Heart right ventricle (tissue), 16 donors: ENCODE measurements around the gene SAP30. TPM values are rescaled to one million over a fixed set of nuclear protein-coding genes. Genes with fewer than 3 reads are reported as not detected.

Source experiments
- ATAC-seq, 8 donors: fragments of 200-7000 bp; cut with Tn5 transposase; one replicate each; pipeline ENCODE4 v1.9.1; 2020; ENCODE audit warnings: mild to moderate bottlenecking in 8 of 8, moderate library complexity in 8 of 8, moderate number of reproducible peaks in 1 of 8
- DNase-seq, 2 donors: peaks; one replicate each; pipeline ENCODE4 v3.0.0-alpha.2; 2020
- H3K27ac ChIP-seq, 10 donors: fragments of 200-600 bp; sonication (generic) in 2 of 10; one replicate each; pipeline versions ENCODE4 v1.5.0 to v1.8.0; 2020 to 2022; ENCODE audit warnings: mild to moderate bottlenecking in 3 of 10
- H3K27me3 ChIP-seq, 7 donors: fragments of 200-600 bp; one replicate each; pipeline ENCODE4 v1.8.0; 2021 to 2022; ENCODE audit warnings: mild to moderate bottlenecking in 2 of 7
- H3K36me3 ChIP-seq, 9 donors: fragments of 200-600 bp; sonication (generic) in 1 of 9; one replicate each; pipeline versions ENCODE4 v1.5.0 to v1.8.0; 2020 to 2022; ENCODE audit warnings: mild to moderate bottlenecking in 2 of 9
- H3K4me1 ChIP-seq, 9 donors: fragments of 200-600 bp; sonication (generic) in 1 of 9; one replicate each; pipeline versions ENCODE4 v1.5.0 to v1.8.0; 2020 to 2022; ENCODE audit warnings: mild to moderate bottlenecking in 4 of 9
- H3K4me3 ChIP-seq, 10 donors: fragments of 200-600 bp; sonication (generic) in 2 of 10; one replicate each; pipeline versions ENCODE4 v1.5.0 to v1.8.0; 2020 to 2022; ENCODE audit warnings: mild to moderate bottlenecking in 7 of 10, moderate library complexity in 2 of 10
- H3K9me3 ChIP-seq, 11 donors: fragments of 200-600 bp in 10 of 11; sonication (generic) in 2 of 11; one replicate each; pipeline versions ENCODE4 v1.5.0 to v1.8.0; 2013 to 2022; ENCODE audit warnings: mild to moderate bottlenecking in 2 of 11, control low read depth in 1 of 11, moderate library complexity in 1 of 11
- WGBS, 2 donors: extraction: QIAGEN DNeasy Blood & Tissue Kit; methylation state at CpG; one replicate each; pipeline ENCODE4 v1.1.7; 2013; ENCODE audit warnings: inconsistent platforms in 1 of 2; 5-methylcytosine and 5-hydroxymethylcytosine counted together
- intact Hi-C, 10 donors: fragments of 100-400 bp; cut with DNase I; formaldehyde crosslinking; loops; one replicate each; pipeline versions ENCODE4 v1.11.1 to v1.14.2; 2022
- polyA plus RNA-seq, 2 donors: library from polyadenylated mRNA; stranded (reverse); fragments of 200-250 nt; gene quantifications; one replicate each; pipeline ENCODE4 v1.2.3, GENCODE V29; 2013
- total RNA-seq, 10 donors: library from RNA; stranded (reverse); fragmentation: NEBNext Ultra II Directional in 3 of 10; extraction: Animal tissue kit (Norgen Biotek cat#: 25700) in 3 of 10; gene quantifications; one replicate each; pipeline versions ENCODE4 v1.2.1 to v1.2.4, GENCODE V29; 2021 to 2023
- TF ChIP-seq, protein P1 (sequence below), 9 donors: fragments of 200-600 bp; sonication (generic) in 2 of 9; IDR thresholded peaks; one replicate each; pipeline versions ENCODE4 v1.5.0 to v1.8.0; 2021 to 2022; ENCODE audit warnings: antibody characterized with exemption in 9 of 9, mild to moderate bottlenecking in 5 of 9, moderate library complexity in 1 of 9
- donor health status: Arrhythmogenic right ventricular cardiomyopathy.
- donor health status: ischemic (EF 13 %, LVEDD 7.1; RV severe dilation, severe dysfunction).
- donor health status: healthy with polysubstance abuse.
- donor health status: DM: no; HTN: yes; CAD: no.
- donor health status: DM: no; HTN: no; CAD: no.
- donor health status: ischemic (EF 25% LVEDD 6.9; RV normal size, moderate dysfunction).
- donor health status: ischemic (EF 25% LVEDD 5.7; RV mildly dilated, moderate dysfunction).
- donor health status: healthy.
- donor health status: DM: yes; HTN: yes; CAD: no.
- donor health status: Ischemic cardiomyopathy.
- donor health status: ischemic (EF 35%, LVEDD 5.7; RV mildly dilated, moderate dysfunction).
- donor health status: nonischemic (EF 11% LVEDD 7.7; RV severe dilation, severe dysfunction).
- donor health status: DM: yes; HTN: yes; CAD: no.
- donor health status: PGD.
- donor health status: ischemic (EF 29% LVEDD 5.4; RV normal size, mild dysfunction).
- donor health status: nonischemic (EF 23%, LVEDD 6.1; RV moderate dilation, normal function).

Gene SAP30
- total and polyA plus RNA-seq, 12 donors = 4.0 to 22.2 (median 12.3) TPM

DNA sequence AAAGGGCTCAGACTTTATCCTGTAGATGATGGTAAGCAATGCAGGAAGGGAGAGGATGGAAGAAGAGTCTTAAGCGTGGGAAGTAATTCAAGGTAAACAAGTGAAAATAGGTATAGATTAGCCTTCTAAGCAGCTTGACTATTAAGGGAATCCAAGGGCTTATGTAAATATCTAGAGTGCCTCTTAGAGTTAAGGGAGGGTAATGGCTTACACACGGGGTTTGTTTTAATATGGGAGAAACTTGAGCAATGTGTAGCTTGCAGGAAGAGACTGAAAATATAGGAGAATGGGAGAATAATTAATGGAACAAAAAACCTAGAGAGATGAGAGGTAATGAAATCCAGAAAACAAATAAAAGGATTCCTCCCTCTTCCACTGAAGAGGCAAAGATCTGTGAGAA lies 12.8 kb upstream of the SAP30 start:
- 71 to 78% methylated on average over 2 of the region's 2 CpGs for WGBS, 2 donors
- peaks cover 0 to 3% (median 0%) of the 10 kb centered on the region in 9 donors for H3K4me1 ChIP-seq
- intact Hi-C loops = no loop called here

DNA sequence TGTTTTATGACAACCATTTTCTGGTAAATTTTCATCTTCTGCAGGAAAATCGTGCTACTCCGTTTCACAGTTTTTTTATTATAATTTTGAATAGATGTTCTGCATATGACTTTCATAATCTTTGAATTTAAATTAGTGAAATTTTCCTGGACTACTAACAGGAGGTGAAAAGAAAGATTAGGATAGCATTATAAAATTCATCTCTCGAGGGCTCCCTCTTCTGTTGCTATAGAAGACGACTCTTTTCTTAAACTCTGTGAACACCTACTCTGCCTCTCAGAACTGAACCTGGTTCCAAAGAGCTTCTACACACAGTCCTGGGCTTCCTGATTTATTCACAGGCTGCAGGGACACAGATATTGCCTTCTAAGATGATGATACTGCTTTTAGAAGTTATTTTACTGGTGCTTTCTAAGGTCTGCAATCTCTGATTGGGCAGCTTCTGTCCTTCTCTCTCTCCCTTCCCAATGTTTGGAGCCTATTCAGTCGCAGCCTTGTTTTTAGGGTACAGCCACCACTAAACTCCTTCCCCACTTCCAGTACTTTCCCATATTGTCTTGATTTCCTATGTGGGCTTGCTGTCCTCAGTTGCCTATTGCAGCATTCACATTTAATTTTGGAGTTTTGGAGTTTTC lies 10.1 kb upstream of the SAP30 start:
- H3K4me3 ChIP-seq = no peak overlapping the region
- H3K9me3 ChIP-seq = no peaks in the 10 kb centered on the region
- peaks cover 0 to 6% (median 0%) of the 10 kb centered on the region in 9 donors for H3K4me1 ChIP-seq
- intact Hi-C loops = no loop called here
- 55 to 62% methylated on average over 5 of the region's 5 CpGs for WGBS, 2 donors
- TF ChIP-seq, protein P1, sequence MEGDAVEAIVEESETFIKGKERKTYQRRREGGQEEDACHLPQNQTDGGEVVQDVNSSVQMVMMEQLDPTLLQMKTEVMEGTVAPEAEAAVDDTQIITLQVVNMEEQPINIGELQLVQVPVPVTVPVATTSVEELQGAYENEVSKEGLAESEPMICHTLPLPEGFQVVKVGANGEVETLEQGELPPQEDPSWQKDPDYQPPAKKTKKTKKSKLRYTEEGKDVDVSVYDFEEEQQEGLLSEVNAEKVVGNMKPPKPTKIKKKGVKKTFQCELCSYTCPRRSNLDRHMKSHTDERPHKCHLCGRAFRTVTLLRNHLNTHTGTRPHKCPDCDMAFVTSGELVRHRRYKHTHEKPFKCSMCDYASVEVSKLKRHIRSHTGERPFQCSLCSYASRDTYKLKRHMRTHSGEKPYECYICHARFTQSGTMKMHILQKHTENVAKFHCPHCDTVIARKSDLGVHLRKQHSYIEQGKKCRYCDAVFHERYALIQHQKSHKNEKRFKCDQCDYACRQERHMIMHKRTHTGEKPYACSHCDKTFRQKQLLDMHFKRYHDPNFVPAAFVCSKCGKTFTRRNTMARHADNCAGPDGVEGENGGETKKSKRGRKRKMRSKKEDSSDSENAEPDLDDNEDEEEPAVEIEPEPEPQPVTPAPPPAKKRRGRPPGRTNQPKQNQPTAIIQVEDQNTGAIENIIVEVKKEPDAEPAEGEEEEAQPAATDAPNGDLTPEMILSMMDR (IDR thresholded peaks at IDR 0.05) = peak in 6 of 9 donors; percentile 28 to 56 (median 44)
- no peak overlapping the region for H3K27ac ChIP-seq
- DNase-seq (no peak), ATAC-seq (peak in 2 of 8 donors; percentile 39 to 53)
- H3K27me3 ChIP-seq = no peaks in the 10 kb centered on the region
- peaks cover 0 to 5% (median 0%) of the 10 kb centered on the region in 9 donors for H3K36me3 ChIP-seq

More for the DNA sequence above, 12.8 kb upstream of the SAP30 start:
- ATAC-seq (no peak), DNase-seq (no peak)
- H3K27me3 ChIP-seq = no peaks in the 10 kb centered on the region
- no peak overlapping the region for H3K4me3 ChIP-seq
- TF ChIP-seq, protein P1 (IDR thresholded peaks at IDR 0.05) = no peak
- H3K9me3 ChIP-seq = no peaks in the 10 kb centered on the region
- no peaks in the 10 kb centered on the region for H3K36me3 ChIP-seq
- H3K27ac ChIP-seq = no peak overlapping the region

DNA sequence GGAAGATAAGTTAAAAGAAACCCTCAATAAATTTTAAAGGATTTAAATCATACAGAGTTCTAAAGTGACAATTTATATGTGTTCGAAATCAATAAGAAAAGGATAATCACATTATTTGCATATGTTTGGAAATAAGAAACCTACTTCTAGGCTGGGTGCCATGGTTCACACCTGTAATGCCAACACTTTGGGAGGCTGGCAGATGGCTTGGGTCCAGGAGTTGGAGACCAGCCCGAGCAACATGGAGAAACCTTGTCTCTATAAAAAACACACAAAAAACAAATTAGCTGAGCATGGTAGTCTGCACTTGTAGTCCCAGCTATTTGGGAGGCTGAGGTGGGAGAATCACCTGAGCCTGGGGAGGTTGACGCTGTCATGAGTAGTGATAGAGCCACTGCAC lies 8.1 kb upstream of the SAP30 start:
- H3K4me1 ChIP-seq = peaks cover 0 to 19% (median 13%) of the 10 kb centered on the region in 9 donors
- no peak overlapping the region for H3K4me3 ChIP-seq
- ATAC-seq (no peak), DNase-seq (no peak)
- peaks cover 0 to 5% (median 0%) of the 10 kb centered on the region in 9 donors for H3K36me3 ChIP-seq
- TF ChIP-seq, protein P1 (IDR thresholded peaks at IDR 0.05) = no peak
- no peaks in the 10 kb centered on the region for H3K27me3 ChIP-seq
- no peak overlapping the region for H3K27ac ChIP-seq
- intact Hi-C loops = no loop called here
- no peaks in the 10 kb centered on the region for H3K9me3 ChIP-seq
- whole genome bisulfite sequencing, 2 donors = 89 to 90% methylated on average over 3 of the region's 3 CpGs

DNA sequence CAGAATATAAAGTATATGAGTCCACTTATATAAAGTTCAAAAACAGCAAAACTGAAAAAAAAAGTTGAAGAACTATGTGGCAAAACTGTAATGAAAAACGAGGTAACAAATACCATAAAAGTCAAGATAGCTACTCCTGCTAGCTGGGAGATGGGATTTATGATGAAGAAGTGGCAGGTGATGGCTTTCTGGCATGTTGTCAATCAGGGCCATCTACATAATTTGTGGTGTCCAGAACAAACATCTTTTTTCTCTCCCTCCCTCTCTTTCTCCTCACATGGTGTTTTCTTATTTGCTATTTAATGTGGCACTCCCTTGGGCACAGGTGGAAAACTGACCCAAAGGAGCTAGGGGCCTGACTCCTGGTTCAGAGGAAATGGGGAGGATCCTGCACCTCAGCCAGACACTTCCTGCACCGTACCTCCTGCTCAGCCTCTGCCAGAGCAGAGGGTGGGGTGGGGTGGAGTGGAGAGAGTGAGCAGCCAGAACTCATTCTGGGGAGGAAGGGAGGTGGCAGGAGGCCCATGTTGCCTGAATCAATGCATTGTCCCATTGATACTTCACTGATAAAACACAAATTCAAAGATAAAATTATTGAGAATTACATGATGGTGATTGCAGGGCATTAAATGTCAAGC lies 5.3 kb upstream of the SAP30 start:
- no peak for DNase-seq
- Histone ChIP-seq H3K4me1 (peaks cover 0 to 35% (median 28%) of the 10 kb centered on the region in 9 donors), H3K27me3 (no peaks in the 10 kb centered on the region), H3K27ac (no peak overlapping the region), H3K9me3 (no peaks in the 10 kb centered on the region), H3K4me3 (no peak overlapping the region), H3K36me3 (peaks cover 0 to 5% (median 0%) of the 10 kb centered on the region in 9 donors)
- TF ChIP-seq, protein P1 (IDR thresholded peaks at IDR 0.05) = no peak
- intact Hi-C loops = no loop called here
- 27 to 42% methylated on average over 2 of the region's 2 CpGs for WGBS, 2 donors
- no peak for ATAC-seq
